GM12874 (cell line): ENCODE data around the gene ALOX5AP.

ENCODE experiments used
- CTCF ChIP-seq: IDR thresholded peaks from 2 replicates; pipeline ENCODE4 v1.5.1; 2011; ENCODE audit warnings: low read depth, mild to moderate bottlenecking, control low read depth, low read length, moderate library complexity; ENCODE audit not compliant: insufficient read depth

The ALOX5AP gene

GRCh38 chr13:30798776-30799355, 63.5 kb downstream of the ALOX5AP start:
- no peak for TF ChIP-seq CTCF

GRCh38 chr13:30799356-30799824, 64.0 kb downstream of the ALOX5AP start:
- no peak for TF ChIP-seq CTCF

- no peak for TF ChIP-seq CTCF
Measured at GRCh38 chr13:30800107-30800506, 64.8 kb downstream of the ALOX5AP start.

- TF ChIP-seq CTCF, result no peak
Measured at GRCh38 chr13:30802501-30802900, 67.2 kb downstream of the ALOX5AP start.

- peak; percentile 90 for TF ChIP-seq CTCF
Measured at GRCh38 chr13:30802953-30803478, 67.7 kb downstream of the ALOX5AP start.

GRCh38 chr13:30803749-30804148, 68.4 kb downstream of the ALOX5AP start:
- no peak for TF ChIP-seq CTCF

GRCh38 chr13:30804474-30804873, 69.1 kb downstream of the ALOX5AP start:
- TF ChIP-seq CTCF, result no peak
